DMS 273 (cell line): ENCODE data around the gene GK.
"Not testable (repeated sequence)": the region's sequence is repeated elsewhere in the genome, so short reads cannot be mapped to it uniquely, and the experiment has no call there.

Source experiments
- DNase-seq: peaks from one replicate; lab custom pipeline; 2025; ENCODE audit not compliant: unreplicated experiment; lab: John Stamatoyannopoulos, UW

Gene GK

GRCh38 chrX:30693999-30694650, 40.9 kb downstream of the GK start:
- no peak for DNase-seq

- DNase-seq: no peak
These were observed 49.5 kb downstream of the GK start for GRCh38 chrX:30702736-30703135.

- no peak for DNase-seq
These were observed 53.1 kb downstream of the GK start for GRCh38 chrX:30706216-30706775.

- no peak for DNase-seq
These were observed 59.0 kb downstream of the GK start for GRCh38 chrX:30712214-30712613.

GRCh38 chrX:30713061-30713525, 59.9 kb downstream of the GK start:
- DNase-seq: peak; percentile 68

GRCh38 chrX:30714138-30714537, 60.9 kb downstream of the GK start:
- no peak for DNase-seq

GRCh38 chrX:30715976-30716375, 62.8 kb downstream of the GK start:
- DNase-seq: no peak

- DNase-seq: no peak
These were observed 80.8 kb downstream of the GK start for GRCh38 chrX:30733852-30734660.

- DNase-seq: no peak
These were observed 81.6 kb downstream of the GK start for GRCh38 chrX:30734782-30735181.

- peak; percentile 85 for DNase-seq
These were observed 82.6 kb downstream of the GK start for GRCh38 chrX:30735839-30736238.

GRCh38 chrX:30741545-30741944, 88.3 kb downstream of the GK start:
- no peak for DNase-seq

GRCh38 chrX:30748342-30748960, 95.2 kb downstream of the GK start:
- DNase-seq: peak; percentile 47

- DNase-seq: no peak
These were observed 98.3 kb downstream of the GK start for GRCh38 chrX:30751497-30751896.

- no peak for DNase-seq
These were observed 109.5 kb downstream of the GK start for GRCh38 chrX:30762755-30763154.

GRCh38 chrX:30773764-30774163, 120.5 kb downstream of the GK start:
- not testable (repeated sequence) for DNase-seq

GRCh38 chrX:30777575-30777974, 124.4 kb downstream of the GK start:
- DNase-seq: no peak

- DNase-seq: no peak
These were observed 126.3 kb downstream of the GK start for GRCh38 chrX:30779453-30780030.
